Limb (tissue), 2 donors: ENCODE measurements around the gene GFRA4.

Source experiments
- DNase-seq, 2 donors: peaks; one replicate each; pipeline ENCODE4 v3.0.0-alpha.2; 2016; ENCODE audit errors: extremely low spot score in 2 of 2

The GFRA4 gene

DNA sequence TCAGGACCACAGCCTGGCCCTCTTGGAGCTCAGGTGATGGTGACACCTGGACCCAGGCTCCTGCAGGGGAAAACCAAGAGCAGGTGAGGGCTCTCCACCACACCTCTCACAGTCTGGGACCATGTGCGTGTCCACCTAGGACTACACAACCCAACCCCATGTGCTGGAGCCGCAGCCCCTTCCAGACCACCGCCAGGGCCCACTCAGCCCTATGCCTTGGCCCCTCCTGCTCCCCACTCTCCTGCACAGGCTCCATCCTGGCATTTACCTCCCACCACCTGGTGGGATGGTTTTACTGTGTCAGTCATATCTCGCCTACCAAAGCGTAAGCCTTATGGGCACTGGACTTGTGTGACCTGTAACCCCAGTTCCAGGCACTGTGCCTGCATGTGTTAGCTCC is 31.7 kb upstream of the GFRA4 start:
- DNase-seq: no peak

DNA sequence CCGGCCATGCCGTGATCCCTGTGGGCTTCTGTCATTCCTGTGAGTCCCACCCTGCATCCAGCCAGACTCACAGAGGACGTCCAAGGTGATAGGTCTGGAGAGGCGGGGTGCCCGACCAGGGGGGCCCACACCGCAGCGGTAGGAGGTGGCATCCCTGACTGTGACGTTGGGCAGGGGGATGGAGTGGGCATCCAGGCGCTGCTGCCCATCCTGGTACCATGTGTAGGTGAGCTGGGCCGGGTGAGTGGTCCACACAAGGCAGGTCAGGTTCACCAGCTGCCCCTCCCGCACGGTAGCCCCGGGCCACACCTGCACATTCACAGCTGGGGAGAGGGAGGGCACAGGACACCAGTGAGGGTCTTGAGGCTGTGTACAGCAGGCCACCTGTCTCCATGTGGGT is 30.2 kb upstream of the GFRA4 start:
- no peak for DNase-seq

DNA sequence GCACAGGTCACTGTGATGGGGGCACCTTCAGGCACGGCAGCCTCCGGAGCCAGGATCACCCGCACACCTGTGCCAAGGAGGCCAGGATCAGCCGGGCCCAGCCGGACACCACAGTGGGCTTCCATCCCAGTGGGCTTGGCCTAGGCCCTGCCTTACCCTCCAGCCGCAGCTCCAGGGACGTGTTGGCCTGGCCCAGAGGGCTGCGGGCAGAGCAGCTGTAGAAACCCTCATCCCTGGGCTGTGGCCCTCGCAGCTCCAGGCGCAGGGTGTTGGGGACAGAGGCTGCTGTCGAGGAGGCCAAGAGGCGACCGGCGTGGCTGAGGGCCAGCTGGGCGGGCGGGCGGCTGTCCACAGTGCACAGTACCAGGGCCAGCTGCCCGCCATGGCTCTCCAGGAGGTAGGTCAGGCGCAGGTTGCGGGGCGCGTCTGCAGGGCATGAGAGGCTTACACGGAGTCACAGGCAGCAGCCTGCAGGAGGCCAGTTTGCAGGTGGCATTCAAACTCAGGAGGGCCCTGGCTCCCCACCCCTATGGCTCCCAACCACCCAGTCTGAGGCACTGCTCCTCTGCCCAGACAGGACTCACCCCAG is 29.6 kb upstream of the GFRA4 start:
- no peak for DNase-seq

DNA sequence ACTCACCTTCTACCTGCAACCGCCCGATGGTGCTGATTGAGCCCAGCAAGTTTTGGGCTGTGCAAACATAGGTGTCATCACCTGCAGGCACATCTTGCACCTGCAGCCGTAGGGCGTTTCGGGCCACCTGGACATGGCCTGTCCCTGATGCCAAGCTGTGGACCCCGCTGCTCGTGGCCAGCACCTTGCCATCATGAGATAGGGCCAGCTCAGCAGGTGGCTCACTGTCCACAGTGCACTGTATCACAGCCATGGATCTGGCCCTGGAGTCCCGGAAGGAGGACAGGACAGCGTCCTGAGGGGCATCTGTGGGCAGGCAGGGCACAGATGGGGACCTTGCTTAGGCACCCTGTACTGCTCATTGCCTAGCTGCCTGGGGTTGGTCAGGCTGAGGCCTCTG is 28.7 kb upstream of the GFRA4 start:
- DNase-seq: no peak

DNA sequence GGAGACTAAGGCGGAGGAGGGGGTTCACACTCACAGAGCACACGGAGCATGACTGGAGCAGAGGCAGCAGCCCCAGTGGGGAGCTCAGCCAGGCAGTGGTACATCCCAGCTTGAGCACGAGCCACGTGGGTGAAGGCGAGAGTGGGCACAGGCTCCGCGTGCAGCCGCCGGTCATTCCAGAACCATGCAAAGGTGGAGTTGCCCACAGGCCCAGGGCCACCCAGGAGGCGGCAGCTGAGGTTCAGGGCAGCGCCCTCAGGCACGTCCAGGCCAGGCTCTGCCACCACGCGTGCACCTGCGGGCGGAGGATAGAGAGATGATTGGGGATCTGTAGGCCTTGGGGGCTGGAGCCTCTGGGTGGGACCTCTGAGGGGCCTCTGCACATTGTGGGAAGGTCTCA is 28.1 kb upstream of the GFRA4 start:
- no peak for DNase-seq

DNA sequence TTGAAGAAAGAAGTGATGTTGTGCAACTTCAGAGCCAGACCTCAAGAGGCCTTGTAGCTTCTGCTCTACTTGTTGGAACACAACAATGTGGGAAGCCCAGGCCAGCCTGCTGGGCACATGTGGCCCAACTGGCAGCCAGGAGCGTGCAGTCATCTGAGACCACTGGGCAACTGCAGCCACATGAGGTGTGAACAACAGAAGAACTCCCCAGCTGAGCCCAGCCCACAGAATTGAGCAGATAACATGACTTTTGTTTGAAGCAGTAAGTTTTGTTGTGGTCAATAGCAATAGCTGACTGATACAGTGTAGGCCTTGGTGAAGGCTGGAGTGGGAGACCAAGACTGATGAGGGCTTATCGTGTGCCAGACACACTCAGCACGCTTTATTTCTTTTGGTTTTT is 27.2 kb upstream of the GFRA4 start:
- DNase-seq: no peak

DNA sequence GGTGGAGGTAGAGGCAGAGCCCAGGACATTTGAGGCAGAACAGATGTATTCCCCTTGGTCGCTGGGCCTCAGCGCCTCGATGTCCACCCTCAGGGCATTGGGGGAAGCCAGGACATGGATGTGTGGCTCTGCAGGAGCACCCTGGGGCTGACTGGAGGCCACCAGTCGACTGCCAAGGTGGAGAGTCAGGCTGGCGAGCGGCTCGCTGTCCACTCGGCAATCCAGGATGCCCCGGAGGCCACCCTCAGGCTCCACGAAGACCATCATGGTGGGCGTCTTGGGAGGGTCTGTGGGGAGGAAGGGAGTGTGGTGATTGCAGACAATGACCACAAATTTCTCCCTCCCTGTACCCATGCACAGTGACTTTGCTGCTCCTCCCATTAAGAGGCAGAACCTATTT is 26.8 kb upstream of the GFRA4 start:
- no peak for DNase-seq

DNA sequence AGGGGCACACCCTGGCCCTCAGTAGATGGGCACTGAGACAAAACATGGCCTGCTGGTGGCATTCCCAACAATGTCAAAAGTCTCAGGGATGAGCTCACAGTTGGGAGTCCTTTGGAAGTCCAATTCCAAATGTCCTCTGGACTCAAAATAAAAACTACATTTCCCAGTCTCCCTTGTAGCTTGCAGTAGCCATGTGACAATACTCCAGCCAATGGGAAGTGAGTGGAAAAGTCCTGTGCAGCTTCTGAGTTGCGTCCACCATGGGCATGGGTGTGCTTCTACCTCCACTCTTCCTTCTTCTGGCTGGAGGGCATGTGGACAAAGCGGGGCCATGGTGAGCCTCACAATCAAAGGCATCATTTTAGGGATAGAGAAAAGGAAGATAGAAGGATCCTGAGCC is 24.5 kb upstream of the GFRA4 start:
- peak in 1 of 2 donors; percentile 63 for DNase-seq

DNA sequence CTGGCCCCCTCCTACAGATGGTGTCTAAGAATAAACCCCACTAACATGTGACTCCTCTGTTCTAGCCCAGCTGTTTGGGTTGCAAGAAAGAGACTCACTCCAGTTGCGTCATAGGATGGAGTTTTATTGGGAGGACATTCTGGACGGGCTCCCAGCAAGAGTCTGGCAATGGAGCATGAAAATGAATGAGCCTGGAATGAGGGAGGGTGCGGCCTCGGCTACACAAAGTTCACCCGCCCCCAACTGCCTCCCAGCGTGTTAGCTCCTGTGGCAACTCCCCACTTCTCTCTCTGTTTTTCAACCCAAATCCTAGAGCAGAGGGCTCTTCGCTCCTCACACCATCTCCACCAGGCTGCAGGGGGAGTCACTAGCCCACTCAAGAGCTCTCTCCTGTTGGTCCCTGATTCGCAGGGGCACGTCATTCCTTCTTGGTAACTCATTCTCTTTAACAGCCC is 23.7 kb upstream of the GFRA4 start:
- peak; percentile 82 to 91 for DNase-seq

DNA sequence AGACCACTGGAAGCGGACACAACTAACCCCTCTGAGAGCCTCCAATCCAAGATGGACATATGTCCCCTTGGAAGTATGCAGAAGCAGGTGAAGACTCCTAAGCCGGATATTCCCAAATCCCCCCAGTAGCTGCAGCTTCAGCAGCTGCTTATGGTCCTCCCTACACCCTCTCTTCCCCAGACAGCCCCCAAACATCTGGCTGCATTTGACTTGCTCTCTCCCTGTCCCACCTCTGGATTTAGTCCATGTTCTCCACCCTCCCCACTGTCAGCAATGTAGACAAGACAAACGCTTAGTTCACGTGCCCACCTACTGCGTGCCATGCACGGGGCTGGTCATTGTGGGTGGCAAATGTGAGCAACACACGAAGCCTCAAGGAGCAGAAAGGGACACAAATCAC is 23.2 kb upstream of the GFRA4 start:
- DNase-seq: no peak

DNA sequence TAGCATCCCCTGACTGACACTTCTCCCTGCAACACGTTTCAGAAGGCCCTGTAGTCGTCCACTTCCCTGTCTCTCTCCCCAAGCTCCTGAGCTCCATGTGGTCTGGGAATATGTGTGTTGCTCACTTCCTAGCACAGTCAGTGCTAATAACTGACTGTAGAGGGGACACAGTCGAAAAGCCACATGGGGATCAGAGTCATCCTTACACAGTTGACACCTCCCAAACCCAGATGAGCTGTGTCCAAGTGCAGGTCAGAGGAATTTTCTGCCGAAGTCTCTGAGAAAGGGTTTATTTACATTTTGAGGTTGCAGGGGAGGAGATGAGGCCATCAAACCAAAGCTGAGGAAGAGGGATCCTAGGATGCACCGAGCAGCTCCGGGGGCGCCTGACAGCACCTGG is 22.1 kb upstream of the GFRA4 start:
- no peak for DNase-seq

DNA sequence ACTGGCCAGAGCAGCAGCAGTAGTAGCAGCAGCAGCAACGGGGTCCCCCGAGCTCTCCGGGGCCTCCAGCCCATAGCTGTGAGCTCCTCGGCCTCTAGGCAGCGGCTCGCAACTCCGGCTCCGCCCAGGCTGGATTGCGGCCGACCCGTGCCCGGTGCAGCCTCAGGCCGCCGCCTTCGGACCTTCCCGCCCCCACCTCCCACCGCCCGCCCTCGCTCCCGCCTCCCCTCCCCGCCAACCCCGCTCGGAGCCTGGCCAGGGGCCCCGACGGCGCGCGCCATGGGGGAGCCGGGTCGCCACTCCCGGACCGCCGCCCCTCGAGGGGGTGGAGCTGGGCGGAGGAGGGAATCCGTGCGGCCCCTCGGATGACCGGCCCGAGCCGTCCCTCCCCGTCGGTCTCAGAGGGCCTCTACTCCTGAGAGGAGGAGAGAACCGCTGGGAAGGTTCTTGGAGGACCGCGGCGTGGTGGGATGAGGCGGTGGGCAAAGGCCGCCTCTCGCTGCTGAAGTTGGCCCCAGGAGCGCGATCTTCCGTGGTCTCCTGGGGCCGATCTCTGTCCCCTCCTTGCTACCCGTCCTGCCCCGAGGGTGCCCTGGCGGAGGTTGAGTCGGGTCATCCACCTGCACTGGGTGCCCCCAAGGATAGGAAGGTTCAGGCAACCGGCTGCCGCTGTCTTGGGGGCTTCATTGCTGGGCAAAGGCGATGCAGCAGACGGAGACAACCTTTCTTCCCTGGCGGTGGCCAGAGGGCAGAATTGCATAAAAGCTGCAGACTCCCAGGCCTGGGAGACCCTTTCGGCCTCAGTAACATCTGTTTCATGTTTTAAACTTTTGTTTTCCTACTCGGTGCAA is 19.0 kb upstream of the GFRA4 start, which contains the start of gene ADAM33:
TSS of gene ADAM33 (minus strand) at position 80 of the 851 bp plus-strand sequence. CDS start at position 74, 6 bp downstream.
- DNase-seq: no peak

DNA sequence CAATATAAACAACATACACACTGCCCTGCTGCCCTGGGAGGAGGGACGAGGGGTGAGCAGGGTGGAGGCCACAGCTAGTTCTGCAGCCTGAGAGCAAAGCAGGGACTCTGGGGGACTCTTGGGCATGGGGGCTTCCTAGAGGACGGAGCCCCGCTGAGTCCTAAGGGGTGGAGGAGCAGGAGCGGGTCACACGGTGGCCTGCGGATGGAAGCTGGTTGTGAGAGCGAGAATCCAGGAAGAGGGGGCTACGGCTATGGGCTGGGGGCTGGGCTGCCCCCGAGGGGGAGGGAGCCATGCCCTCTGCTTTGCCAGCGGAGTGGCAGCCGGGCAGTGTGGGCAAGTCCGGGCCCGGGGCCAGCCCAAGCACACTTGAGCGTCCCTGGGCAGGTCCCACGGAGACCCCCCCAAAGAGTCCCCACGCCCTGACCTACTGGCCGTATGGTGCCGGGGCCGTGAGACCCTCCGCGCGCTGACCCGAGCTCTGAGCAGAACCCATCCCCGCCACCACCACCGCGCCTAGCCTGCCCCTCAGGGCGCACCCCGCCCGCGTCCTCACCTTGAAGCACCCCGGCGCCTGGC is 18.2 kb upstream of the GFRA4 start:
- DNase-seq: no peak

DNA sequence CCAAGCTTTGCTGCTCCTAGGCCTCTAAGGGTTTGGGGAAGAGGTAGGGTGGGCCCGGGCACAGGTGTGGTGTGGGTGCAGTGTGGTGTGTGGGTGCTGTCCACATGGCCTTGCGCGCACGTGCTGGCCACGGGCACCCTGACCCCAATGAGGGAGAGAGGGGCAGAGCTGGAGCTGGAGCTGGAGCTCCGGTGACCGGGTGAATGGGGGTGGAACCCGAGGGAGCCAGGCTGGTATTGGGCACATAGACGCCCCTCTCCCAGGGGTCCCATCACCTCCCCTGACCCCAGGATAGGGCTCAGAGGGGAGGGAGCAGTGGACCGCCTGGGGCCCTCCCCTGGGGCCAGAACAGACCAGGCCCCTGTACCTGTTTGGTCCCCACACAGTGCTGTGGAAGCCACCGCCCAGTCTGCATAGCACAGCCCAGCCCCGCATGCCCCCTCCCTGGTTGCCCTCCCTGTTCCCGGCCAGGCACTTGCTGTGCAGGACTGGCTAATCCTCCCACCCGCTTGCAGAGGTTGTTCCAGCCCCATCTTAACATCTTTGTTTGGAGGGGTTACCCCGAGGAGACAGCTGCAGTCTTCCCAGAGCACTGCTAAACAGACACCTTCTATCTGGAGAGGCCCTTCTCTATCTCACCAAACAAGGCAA is 17.6 kb upstream of the GFRA4 start:
- DNase-seq: no peak

DNA sequence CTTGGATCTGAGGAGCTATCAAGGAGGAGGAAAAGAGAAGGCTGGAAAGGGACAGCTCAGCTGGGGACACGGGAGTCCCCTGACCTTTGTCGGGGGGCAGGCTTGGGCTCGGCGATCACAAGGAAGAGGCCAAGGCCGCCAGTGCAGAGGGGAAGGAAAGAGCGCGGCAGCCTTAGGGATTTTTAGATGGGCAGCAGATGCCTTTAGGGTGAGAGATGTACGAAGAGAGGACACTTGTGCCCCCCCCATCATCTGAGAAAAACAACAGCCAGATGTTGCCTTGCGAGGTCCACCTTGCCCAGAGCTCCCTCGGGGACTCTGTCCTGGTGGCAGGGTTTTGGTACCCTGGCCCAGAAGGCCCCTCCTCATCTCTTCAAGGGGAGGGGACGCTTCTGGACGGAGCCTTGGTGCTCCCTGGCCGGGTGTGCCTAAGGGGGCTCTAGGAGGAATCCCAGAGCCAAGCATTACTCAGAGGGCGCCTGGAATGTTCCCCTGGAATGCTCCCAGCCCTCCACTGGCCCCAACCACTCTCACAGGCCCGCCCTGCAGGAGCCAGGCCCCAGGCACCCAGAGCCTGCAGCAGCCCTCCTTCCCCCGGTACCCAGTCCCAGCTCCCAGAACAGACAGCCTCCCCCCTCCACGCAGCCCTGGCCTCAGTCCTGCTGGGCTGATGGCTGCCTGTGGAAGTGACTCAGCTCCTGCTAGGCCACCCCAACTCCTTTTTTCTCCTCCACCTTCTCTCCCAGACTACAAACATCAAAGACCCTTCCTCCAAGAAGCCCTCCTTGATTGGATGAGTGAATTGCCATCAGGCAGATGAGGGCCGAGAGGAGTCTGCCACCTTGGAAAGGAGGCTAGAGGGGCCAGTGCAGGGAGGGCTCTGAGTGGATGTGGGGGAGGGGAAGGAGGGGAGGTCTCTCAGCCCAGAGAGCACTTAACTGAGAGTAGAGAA is 16.8 kb upstream of the GFRA4 start:
- no peak for DNase-seq

DNA sequence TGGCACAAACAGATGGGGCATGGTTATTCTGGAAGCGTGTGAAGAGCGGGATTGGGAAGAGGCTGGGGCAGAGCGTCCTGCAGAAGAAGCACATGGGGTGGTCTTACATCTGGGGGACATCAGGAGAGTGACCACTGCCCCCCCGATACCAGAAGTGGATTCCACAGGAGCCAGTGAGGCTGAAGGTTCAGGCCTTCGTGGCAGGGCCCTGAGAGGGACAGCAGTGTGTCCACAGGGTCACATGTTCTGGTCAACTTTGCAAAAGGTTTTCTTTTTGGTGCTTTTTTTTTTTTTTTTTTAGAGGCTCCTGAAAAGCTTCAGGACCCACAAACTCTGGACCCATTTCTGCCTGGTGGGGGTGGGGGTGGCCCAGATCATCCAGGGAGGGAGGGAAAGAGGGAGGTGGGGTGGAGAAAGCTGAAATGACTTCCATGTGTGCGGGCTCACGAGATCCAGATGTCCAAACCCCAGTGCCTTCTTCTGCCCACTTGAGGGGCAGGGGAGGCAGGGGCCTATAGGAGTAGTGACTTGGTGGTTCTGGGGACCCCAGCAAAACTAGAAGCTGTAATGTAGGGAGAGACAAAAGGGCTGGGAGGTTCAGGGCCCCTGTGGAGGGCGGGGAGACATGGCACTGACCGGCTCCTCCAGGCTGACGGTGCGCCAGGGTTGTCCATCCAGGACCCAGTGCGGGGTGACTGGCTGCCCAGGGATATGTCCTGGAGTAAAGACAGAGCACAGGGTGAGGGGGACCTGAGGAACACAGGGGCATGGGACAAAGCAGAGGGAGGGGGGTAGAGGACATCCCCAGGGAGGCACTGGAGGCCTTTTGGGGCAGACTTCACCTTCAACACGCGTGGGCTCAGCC is 15.9 kb upstream of the GFRA4 start:
- DNase-seq: no peak

DNA sequence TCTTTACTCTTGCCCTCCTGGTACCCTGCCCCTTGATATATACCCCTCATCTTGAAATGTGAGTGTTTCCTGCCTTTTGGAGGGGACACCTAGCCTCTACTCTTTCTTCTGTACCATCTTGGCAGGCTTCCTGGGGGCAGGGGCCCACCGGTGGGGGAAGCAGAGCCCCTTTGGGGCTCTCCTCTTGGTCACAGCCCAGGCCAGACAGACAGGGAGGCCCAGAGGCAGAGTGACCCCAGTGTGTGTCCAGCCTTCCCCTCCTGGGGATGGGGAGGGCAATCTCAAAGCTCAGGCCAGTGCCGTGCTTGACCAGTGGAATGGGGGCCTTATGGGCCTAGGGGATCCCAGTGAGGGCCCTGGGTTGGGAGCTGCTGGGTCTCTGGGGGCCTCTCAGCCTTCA is 15.0 kb upstream of the GFRA4 start:
- no peak for DNase-seq

DNA sequence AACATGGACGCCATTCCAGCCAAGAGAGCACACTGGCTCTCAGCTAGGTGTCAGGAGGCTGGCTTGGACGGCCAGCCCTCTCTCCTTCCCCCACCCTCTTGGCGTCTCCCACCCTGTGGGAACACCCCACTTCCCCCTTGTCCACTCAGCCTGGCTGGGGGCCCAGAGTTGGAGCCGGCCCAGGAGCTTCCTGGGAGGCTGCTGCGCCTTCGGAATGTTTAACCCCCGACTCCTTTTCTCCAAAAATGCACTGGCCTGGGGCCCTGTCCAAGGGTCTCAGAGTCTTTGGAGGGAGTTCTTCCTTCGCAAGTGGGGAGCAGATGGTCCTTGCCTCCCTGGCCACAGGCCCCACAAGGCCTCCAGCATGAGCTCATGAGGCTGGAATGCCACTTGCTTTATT is 14.5 kb upstream of the GFRA4 start:
- DNase-seq: no peak

DNA sequence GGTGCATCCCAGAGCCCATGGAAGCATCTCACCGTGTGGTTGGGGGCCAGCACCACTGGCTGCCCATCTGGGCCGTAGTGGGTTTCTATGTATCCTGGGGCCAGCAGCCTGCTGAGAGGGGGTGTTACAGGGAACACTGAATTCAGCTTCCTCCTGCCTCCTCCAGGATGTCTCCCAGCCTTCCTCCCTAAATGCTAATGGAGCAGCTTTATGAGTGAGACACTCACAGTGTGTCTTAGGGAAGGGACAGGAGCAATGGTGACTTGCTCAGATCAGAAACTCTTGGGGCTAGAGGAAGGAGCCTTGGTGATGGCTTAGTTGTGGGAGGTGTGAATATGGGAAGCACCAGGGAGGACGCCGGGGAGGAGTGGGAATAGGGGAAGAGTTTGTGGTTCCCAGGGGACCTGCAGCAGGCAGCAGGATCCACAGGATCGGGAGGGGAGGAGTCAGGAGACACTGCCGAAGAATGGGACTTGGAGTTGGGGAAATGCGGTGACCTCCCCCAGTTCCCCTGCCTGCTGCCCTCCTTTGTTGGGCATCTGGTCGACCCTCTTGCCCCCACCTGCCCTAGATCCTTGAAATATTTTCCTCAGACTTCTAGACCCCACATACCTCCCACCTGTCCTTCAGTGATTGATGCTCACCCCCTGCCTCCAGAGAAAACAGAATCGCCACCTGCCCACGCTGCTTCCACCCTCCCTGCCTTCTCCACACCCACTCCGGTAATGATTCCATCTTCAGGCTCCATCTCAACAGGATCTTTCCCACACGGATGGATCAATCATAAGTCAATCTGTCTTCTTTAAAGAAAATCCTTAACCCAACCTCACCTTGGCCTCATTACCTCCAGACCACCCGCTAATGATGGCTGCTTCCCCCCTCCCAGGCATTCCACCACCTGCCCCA is 12.0 kb upstream of the GFRA4 start:
- DNase-seq: no peak
